Measurements from ENCODE around the gene TBL3.

TBL3 gene

GRCh38 chr16:2015117-2015946 lies 43.5 kb downstream of the TBL3 start:
- TF ChIP-seq TEAD4 (IDR thresholded peaks at IDR 0.05) (no peak), CEBPB (IDR thresholded peaks at IDR 0.05) (peak; percentile 52)

GRCh38 chr16:2015947-2016208 lies 44.0 kb downstream of the TBL3 start:
- no peak for TF ChIP-seq YY1 (IDR thresholded peaks at IDR 0.05; ENCODE audit: low read depth)

DNA sequence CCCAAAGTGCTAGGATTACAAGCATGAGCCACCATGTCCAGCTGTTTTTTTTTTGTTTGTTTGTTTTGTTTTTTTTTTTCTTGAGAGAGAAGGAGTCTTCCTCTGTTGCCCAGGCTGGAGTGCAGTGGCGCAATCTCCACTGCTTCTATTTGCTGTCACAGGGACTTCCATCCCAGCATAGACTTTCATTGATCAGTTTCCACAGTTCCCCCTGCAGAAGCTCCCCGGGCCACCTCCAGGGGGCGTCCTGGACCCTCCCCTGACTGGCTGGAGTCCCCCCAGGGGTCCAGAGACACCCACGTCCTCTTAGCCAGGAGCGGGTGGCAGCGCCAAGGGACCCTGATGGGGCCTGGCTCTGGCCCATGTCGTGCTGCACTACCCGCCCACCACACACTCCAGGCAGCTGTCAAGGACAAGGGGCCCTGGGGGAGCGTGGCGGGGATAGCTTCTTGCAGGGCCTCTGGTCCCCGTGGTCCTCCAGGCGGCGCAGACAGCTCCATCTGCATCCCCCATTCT lies 44.6 kb downstream of the TBL3 start:
- TF ChIP-seq EGR1 (IDR thresholded peaks at IDR 0.05) (no peak), RAD21 (IDR thresholded peaks at IDR 0.05; ENCODE audit: low read depth) (peak; percentile 31; the same call in 1 of the 2 replicates), TAF1 (IDR thresholded peaks at IDR 0.05; ENCODE audit: low read depth) (no peak)

- TF ChIP-seq EP300 (IDR thresholded peaks at IDR 0.05; ENCODE audit: borderline replicate concordance) = no peak
- TF ChIP-seq EGR1 (IDR thresholded peaks at IDR 0.05) = peak; percentile 59
- TF ChIP-seq ZBTB7A (IDR thresholded peaks at IDR 0.05; ENCODE audit: low read depth) = 0 out of 2 replicates have a peak, but pooled peaks have one; percentile 20
- TF ChIP-seq, protein P1, sequence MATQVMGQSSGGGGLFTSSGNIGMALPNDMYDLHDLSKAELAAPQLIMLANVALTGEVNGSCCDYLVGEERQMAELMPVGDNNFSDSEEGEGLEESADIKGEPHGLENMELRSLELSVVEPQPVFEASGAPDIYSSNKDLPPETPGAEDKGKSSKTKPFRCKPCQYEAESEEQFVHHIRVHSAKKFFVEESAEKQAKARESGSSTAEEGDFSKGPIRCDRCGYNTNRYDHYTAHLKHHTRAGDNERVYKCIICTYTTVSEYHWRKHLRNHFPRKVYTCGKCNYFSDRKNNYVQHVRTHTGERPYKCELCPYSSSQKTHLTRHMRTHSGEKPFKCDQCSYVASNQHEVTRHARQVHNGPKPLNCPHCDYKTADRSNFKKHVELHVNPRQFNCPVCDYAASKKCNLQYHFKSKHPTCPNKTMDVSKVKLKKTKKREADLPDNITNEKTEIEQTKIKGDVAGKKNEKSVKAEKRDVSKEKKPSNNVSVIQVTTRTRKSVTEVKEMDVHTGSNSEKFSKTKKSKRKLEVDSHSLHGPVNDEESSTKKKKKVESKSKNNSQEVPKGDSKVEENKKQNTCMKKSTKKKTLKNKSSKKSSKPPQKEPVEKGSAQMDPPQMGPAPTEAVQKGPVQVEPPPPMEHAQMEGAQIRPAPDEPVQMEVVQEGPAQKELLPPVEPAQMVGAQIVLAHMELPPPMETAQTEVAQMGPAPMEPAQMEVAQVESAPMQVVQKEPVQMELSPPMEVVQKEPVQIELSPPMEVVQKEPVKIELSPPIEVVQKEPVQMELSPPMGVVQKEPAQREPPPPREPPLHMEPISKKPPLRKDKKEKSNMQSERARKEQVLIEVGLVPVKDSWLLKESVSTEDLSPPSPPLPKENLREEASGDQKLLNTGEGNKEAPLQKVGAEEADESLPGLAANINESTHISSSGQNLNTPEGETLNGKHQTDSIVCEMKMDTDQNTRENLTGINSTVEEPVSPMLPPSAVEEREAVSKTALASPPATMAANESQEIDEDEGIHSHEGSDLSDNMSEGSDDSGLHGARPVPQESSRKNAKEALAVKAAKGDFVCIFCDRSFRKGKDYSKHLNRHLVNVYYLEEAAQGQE (IDR thresholded peaks at IDR 0.05; ENCODE audit: low read depth) = no peak
- TF ChIP-seq FOXM1 (IDR thresholded peaks at IDR 0.05; ENCODE audit: borderline replicate concordance, low read depth) = no peak
Observed at GRCh38 chr16:2019518-2019920, 47.7 kb downstream of the TBL3 start, which contains the start of gene NPW. Gene NPW, plus strand, starts transcription at chr16:2019785.

DNA sequence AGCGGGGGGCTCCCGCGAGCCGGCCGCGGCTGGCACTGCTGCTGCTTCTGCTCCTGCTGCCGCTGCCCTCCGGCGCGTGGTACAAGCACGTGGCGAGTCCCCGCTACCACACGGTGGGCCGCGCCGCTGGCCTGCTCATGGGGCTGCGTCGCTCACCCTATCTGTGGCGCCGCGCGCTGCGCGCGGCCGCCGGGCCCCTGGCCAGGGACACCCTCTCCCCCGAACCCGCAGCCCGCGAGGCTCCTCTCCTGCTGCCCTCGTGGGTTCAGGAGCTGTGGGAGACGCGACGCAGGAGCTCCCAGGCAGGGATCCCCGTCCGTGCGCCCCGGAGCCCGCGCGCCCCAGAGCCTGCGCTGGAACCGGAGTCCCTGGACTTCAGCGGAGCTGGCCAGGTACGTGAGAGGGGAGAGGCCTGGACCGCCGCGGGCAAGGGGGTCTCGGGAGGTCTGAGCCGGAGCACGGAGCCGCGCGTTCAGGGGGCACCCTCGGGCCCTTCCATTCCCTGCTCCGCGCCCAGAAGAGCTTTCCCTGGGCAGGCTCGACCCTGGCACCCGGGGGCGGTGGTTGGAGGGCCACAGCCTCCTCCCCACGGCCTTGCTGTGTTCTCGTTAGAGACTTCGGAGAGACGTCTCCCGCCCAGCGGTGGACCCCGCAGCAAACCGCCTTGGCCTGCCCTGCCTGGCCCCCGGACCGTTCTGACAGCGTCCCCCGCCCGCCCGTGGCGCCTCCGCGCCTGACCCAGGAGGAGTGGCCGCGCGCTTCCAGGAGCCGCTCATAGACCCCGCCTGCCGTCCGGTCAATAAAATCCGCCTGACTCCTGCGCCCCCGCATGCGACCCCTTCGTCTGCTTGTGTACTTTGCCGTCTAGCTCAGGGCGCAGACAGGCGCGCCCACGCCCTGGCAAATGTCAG lies 48.3 kb downstream of the TBL3 start:
- TF ChIP-seq ZBTB7A (IDR thresholded peaks at IDR 0.05; ENCODE audit: low read depth) (peak; percentile 55), YY1 (IDR thresholded peaks at IDR 0.05; ENCODE audit: low read depth) (no peak), TAF1 (IDR thresholded peaks at IDR 0.05; ENCODE audit: low read depth) (no peak), TCF12 (IDR thresholded peaks at IDR 0.05; ENCODE audit: low read depth) (no peak)
- TF ChIP-seq, protein P1 (IDR thresholded peaks at IDR 0.05; ENCODE audit: low read depth) = no peak
- TF ChIP-seq, protein P2, sequence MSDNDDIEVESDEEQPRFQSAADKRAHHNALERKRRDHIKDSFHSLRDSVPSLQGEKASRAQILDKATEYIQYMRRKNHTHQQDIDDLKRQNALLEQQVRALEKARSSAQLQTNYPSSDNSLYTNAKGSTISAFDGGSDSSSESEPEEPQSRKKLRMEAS (IDR thresholded peaks at IDR 0.05) = peak; percentile 72

GRCh38 chr16:2022723-2023091 lies 50.9 kb downstream of the TBL3 start:
- TF ChIP-seq YY1 (IDR thresholded peaks at IDR 0.05; ENCODE audit: low read depth) = no peak
- TF ChIP-seq TEAD4 (IDR thresholded peaks at IDR 0.05) = no peak
- no peak for TF ChIP-seq TAF1 (IDR thresholded peaks at IDR 0.05; ENCODE audit: low read depth)
- TF ChIP-seq RAD21 (IDR thresholded peaks at IDR 0.05; ENCODE audit: low read depth) = no peak
- no peak for TF ChIP-seq FOXM1 (IDR thresholded peaks at IDR 0.05; ENCODE audit: borderline replicate concordance, low read depth)
- TF ChIP-seq CEBPB (IDR thresholded peaks at IDR 0.05) = no peak
- TF ChIP-seq, protein P3, sequence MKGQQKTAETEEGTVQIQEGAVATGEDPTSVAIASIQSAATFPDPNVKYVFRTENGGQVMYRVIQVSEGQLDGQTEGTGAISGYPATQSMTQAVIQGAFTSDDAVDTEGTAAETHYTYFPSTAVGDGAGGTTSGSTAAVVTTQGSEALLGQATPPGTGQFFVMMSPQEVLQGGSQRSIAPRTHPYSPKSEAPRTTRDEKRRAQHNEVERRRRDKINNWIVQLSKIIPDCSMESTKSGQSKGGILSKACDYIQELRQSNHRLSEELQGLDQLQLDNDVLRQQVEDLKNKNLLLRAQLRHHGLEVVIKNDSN (IDR thresholded peaks at IDR 0.05) = no peak
- no peak for TF ChIP-seq NFIC (IDR thresholded peaks at IDR 0.05)
- no peak for TF ChIP-seq CREB1 (IDR thresholded peaks at IDR 0.05; ENCODE audit: low read depth)
- TF ChIP-seq EP300 (IDR thresholded peaks at IDR 0.05; ENCODE audit: borderline replicate concordance) = no peak
- TF ChIP-seq, protein P1 (IDR thresholded peaks at IDR 0.05; ENCODE audit: low read depth) = no peak
- no peak for TF ChIP-seq ZBTB7A (IDR thresholded peaks at IDR 0.05; ENCODE audit: low read depth)
